HPDE6-E6E7 (cell line): ENCODE data around the gene PDZD2.
"Not testable (repeated sequence)": the region's sequence is repeated elsewhere in the genome, so short reads cannot be mapped to it uniquely, and the experiment has no call there.

ENCODE experiments used
- DNase-seq: peaks from one replicate; pipeline ENCODE4 v3.0.0; 2011; ENCODE audit warnings: missing footprints; ENCODE audit errors: extremely low spot score

Gene PDZD2

GRCh38 chr5:31638748-31639418 lies at the start of gene PDZD2:
Gene PDZD2 (plus strand): TSS chr5:31639131.
- DNase-seq = peak; percentile 46

- no peak for DNase-seq
Measured at GRCh38 chr5:31593665-31594064, 45.3 kb upstream of the PDZD2 start.

- DNase-seq = no peak
Measured at GRCh38 chr5:31596354-31596753, 42.6 kb upstream of the PDZD2 start.

- no peak for DNase-seq
Measured at GRCh38 chr5:31598640-31599611, 40.0 kb upstream of the PDZD2 start.

- DNase-seq = not testable (repeated sequence)
Measured at GRCh38 chr5:31602305-31602704, 36.6 kb upstream of the PDZD2 start.

GRCh38 chr5:31604240-31604639 lies 34.7 kb upstream of the PDZD2 start:
- DNase-seq = no peak

GRCh38 chr5:31604644-31605043 lies 34.3 kb upstream of the PDZD2 start:
- DNase-seq = no peak

- DNase-seq = no peak
Measured at GRCh38 chr5:31605920-31606319, 33.0 kb upstream of the PDZD2 start.

GRCh38 chr5:31607546-31607945 lies 31.4 kb upstream of the PDZD2 start:
- DNase-seq = no peak

- DNase-seq = no peak
Measured at GRCh38 chr5:31611002-31611401, 27.9 kb upstream of the PDZD2 start.

- DNase-seq = no peak
Measured at GRCh38 chr5:31613651-31614050, 25.3 kb upstream of the PDZD2 start.

GRCh38 chr5:31614151-31615020 lies 24.5 kb upstream of the PDZD2 start:
- DNase-seq = no peak

GRCh38 chr5:31617867-31618266 lies 21.1 kb upstream of the PDZD2 start:
- DNase-seq = no peak

GRCh38 chr5:31620026-31620425 lies 18.9 kb upstream of the PDZD2 start:
- no peak for DNase-seq

GRCh38 chr5:31623249-31623648 lies 15.7 kb upstream of the PDZD2 start:
- DNase-seq = no peak

- DNase-seq = no peak
Measured at GRCh38 chr5:31625394-31625793, 13.5 kb upstream of the PDZD2 start.

GRCh38 chr5:31626156-31626555 lies 12.8 kb upstream of the PDZD2 start:
- DNase-seq = no peak

GRCh38 chr5:31626604-31627234 lies 12.2 kb upstream of the PDZD2 start:
- no peak for DNase-seq

GRCh38 chr5:31630931-31631330 lies 8.0 kb upstream of the PDZD2 start:
- no peak for DNase-seq

GRCh38 chr5:31632460-31632859 lies 6.5 kb upstream of the PDZD2 start:
- DNase-seq = no peak

GRCh38 chr5:31635446-31635845 lies 3.5 kb upstream of the PDZD2 start:
- no peak for DNase-seq

GRCh38 chr5:31637851-31638250 lies 1.1 kb upstream of the PDZD2 start:
- no peak for DNase-seq
